SK-N-MC (cell line): Measurements from ENCODE around the gene ZNF81.

Experiments
- DNase-seq: peaks from one replicate; pipeline ENCODE4 v3.0.0-alpha.2; 2011; ENCODE audit warnings: low read depth, low spot score
- H3K27ac ChIP-seq: fragments of 200-600 bp; sonication (generic); 2 replicates; pipeline ENCODE4 v1.5.1; 2016; ENCODE audit warnings: mixed run types
- H3K36me3 ChIP-seq: fragments of 200-600 bp; sonication (generic); 2 replicates; pipeline ENCODE4 v1.6.1; 2017; ENCODE audit warnings: antibody characterized with exemption, low read length, mixed read lengths; ENCODE audit not compliant: insufficient read depth
- H3K4me3 ChIP-seq: fragments of 200-600 bp; sonication (generic); 2 replicates; pipeline ENCODE4 v1.5.1; 2016
- H3K9ac ChIP-seq: fragments of 200-600 bp; sonication (generic); 2 replicates; pipeline ENCODE4 v1.8.0; 2017; ENCODE audit warnings: mixed run types, mixed read lengths; ENCODE audit not compliant: insufficient read length
- H3K9me3 ChIP-seq: fragments of 200-600 bp; sonication (generic); 2 replicates; pipeline ENCODE4 v1.6.1; 2017; ENCODE audit warnings: low read depth, mild to moderate bottlenecking, antibody characterized with exemption, low read length, moderate library complexity, mixed read lengths
- EZH2 ChIP-seq: fragments of 200-600 bp; sonication (generic); IDR thresholded peaks from one replicate; pipeline ENCODE4 v1.6.1; 2017; ENCODE audit warnings: antibody characterized with exemption
- FOXP2 ChIP-seq: optimal IDR thresholded peaks from 2 replicates; pipeline ENCODE3; 2011; ENCODE audit warnings: mild to moderate bottlenecking, moderate library complexity; ENCODE audit not compliant: insufficient read depth; ENCODE audit errors: extremely low read length, control extremely low read depth
- POLR2AphosphoS5 ChIP-seq: IDR thresholded peaks from 2 replicates; pipeline ENCODE4 v1.6.1; 2012; ENCODE audit warnings: mild to moderate bottlenecking, low read depth, low read length, borderline replicate concordance

Gene ZNF81

DNA sequence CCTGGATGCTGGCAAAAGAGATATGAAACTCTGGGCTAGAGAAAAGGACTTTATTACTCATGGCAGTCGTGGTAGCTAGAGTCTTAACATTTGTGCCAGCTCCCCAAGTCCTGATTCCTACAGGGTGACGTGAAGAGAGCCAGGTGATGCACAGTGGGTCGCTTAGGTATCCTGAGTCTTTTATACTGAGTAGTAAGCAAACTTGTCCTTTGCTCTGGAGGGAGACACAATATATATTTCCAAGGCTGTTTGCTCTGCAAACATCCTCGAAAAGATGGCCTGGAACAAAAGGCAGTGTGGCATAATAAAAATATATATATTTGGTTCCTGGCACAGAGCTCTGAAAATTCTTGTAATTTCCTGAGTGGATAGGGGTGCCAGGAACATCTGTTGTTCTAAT is 23.0 kb downstream of the ZNF81 start:
- Histone ChIP-seq H3K27ac (no peak overlapping the region), H3K9ac (no peak overlapping the region), H3K9me3 (no peaks in the 10 kb centered on the region), H3K4me3 (no peak overlapping the region), H3K36me3 (peaks cover 8% of the 10 kb centered on the region; the same call in 1 of the 2 replicates)
- TF ChIP-seq EZH2 (no peak), FOXP2 (no peak), POLR2AphosphoS5 (no peak)
- no peak for DNase-seq

DNA sequence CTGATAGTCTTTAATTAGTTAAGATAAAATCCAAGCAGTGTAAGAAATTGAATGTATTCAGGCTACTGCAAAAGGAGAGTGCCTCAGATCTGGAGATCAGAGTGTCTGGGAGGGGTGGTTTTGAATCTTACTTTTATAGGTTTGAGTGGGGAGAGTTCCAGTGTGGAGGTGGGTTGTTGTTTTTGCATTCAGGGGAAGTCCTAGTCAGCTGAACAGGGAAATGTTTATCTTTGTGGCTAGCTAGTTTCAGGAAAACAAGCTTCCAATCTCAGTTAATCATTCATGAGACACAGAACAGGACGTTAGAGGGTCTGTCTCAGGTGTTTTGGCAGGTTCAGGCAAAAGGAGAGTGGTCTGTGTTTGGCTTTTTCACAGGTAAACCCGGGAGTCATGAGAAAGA is 26.0 kb downstream of the ZNF81 start:
- Histone ChIP-seq H3K4me3 (no peak overlapping the region), H3K36me3 (peaks cover 6% of the 10 kb centered on the region; the same call in 1 of the 2 replicates), H3K9me3 (no peaks in the 10 kb centered on the region), H3K9ac (no peak overlapping the region), H3K27ac (no peak overlapping the region)
- DNase-seq, result no peak
- TF ChIP-seq FOXP2, result no peak
- no peak for TF ChIP-seq EZH2
- TF ChIP-seq POLR2AphosphoS5, result no peak

DNA sequence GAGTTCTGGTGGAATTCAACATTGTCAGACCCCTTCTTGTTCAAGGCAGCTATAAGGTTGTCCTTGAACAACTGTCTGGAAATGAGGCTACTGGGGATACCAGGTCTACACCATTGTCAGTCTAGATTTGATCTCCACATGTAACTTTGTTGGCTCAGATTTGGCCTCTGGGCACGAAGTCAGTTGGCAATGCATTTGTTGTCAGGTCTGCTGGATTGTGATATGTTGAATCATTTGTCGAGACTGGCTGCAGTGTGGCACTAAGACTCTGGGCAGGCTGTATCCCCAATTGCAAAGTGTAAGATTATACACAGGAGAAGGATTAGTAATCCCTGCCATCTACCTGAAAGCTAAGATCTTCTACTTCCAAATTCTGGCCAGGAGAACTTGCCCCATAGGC is 26.5 kb downstream of the ZNF81 start:
- H3K4me3 ChIP-seq, result no peak overlapping the region
- H3K27ac ChIP-seq, result no peak overlapping the region
- no peaks in the 10 kb centered on the region for H3K9me3 ChIP-seq
- TF ChIP-seq FOXP2 (no peak), EZH2 (no peak), POLR2AphosphoS5 (no peak)
- H3K9ac ChIP-seq, result no peak overlapping the region
- DNase-seq, result no peak
- H3K36me3 ChIP-seq, result peaks cover 4% of the 10 kb centered on the region; the same call in 1 of the 2 replicates

DNA sequence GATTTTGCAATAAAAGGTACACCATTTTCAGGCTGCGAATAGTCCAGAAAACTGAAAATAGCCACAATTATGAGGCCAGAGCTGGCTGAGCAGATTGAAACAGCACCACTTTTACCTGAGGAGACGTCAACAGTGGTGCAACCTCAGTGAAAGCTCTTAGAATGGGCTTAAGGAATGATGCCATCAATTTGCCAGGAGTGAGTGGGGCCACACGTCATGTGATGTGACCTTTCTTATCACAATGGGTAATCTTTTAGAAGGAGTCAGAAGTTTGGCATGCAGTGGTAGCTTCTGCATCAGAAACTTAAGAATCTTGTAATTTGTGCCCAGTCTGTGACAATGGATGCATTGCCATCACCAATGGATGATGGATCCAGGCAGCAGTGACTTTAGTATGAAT is 27.6 kb downstream of the ZNF81 start:
- Histone ChIP-seq H3K27ac (no peak overlapping the region), H3K4me3 (no peak overlapping the region), H3K9me3 (no peaks in the 10 kb centered on the region), H3K36me3 (peaks cover 4% of the 10 kb centered on the region; the same call in 1 of the 2 replicates), H3K9ac (no peak overlapping the region)
- no peak for DNase-seq
- TF ChIP-seq FOXP2, result no peak
- TF ChIP-seq EZH2, result no peak
- no peak for TF ChIP-seq POLR2AphosphoS5

DNA sequence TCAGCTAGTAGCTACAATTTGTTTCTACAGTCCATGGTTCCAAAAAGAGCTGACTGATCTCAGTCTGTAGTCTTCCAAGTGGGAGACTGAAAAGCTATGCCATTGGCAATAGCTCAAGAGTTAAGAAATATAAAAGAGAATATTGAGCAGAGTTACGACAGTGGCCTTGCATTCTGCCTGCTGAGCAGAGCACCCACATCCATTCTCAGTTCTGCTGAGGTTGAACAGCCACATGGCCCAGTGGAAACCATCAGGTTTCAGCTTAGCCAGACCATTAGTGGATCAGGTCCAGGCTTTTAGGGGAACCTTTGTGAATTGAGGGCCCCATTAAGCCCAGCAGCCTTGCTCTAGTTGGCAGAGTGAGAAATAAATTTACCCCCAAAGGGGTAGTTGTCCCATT is 28.1 kb downstream of the ZNF81 start:
- no peak for DNase-seq
- H3K9ac ChIP-seq, result no peak overlapping the region
- no peak overlapping the region for H3K27ac ChIP-seq
- H3K36me3 ChIP-seq, result peaks cover 4% of the 10 kb centered on the region; the same call in 1 of the 2 replicates
- H3K4me3 ChIP-seq, result no peak overlapping the region
- no peaks in the 10 kb centered on the region for H3K9me3 ChIP-seq
- TF ChIP-seq POLR2AphosphoS5, result no peak
- TF ChIP-seq EZH2, result no peak
- TF ChIP-seq FOXP2, result no peak

DNA sequence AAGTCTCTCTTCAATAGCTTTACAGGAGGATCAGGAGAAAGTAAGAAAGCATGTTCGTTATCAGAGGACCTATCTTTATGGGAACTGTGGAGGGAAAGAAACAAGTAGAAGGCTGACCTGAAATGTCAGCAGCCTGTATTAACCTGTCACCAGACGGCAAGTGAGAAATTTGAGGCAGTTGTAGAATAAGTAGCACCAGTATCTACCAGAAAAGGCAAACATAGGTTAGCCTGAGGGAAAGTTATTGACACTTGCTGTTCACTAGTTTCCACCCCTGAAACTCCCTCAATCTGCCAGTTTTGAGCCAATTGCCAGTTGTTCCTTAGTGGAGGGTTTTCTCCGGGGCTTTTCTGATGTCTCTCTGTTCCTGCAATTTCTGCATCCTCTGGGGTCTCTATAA is 36.4 kb downstream of the ZNF81 start:
- H3K4me3 ChIP-seq, result no peak overlapping the region
- TF ChIP-seq EZH2 (no peak), FOXP2 (no peak), POLR2AphosphoS5 (no peak)
- no peak overlapping the region for H3K9ac ChIP-seq
- no peak for DNase-seq
- H3K36me3 ChIP-seq, result peaks cover 2% of the 10 kb centered on the region; the same call in 1 of the 2 replicates
- H3K9me3 ChIP-seq, result 0 out of 2 replicates have a peak, but pooled peaks cover 2% of the 10 kb centered on the region
- no peak overlapping the region for H3K27ac ChIP-seq

DNA sequence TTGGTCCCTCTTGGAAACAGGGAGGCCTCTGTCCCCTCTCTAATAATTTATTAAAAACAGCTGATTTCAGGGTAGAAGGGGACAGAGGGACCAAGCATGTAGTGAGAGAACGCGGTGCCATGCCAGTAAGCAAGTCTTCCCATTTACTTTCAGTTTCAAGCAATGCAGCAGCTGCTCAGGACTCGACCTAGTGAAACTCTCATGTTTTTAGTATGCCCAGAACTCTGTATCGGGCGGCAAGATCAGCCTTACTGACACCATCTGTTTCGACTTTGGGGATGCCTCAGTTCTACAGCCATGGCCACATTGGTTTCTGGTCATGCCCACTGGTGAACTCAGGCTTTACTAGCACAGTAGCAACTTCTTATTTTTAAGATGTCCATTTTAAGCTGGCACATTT is 40.6 kb downstream of the ZNF81 start:
- H3K27ac ChIP-seq, result no peak overlapping the region

DNA sequence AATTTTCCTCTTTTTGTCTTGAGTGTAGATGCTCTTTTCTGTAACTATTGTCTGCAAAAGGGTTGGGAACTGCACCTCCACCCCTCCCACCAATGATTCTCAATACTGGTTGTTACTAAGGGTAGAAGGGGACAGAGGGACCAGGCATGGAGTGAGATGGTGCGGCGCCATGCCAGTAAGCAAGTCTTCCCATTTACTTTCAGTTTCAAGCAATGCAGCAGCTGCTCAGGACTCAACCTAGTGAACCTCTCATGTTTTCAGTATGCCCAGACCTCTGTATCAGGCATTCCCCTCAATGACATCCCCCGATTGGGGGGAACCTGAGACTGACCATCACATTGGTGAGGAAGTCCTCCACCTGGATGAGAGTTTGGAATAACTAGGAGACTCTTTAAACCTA is 41.5 kb downstream of the ZNF81 start:
- no peak overlapping the region for H3K4me3 ChIP-seq
- H3K9ac ChIP-seq, result no peak overlapping the region
- H3K9me3 ChIP-seq, result no peaks in the 10 kb centered on the region
- H3K27ac ChIP-seq, result no peak overlapping the region
- no peak for DNase-seq
- TF ChIP-seq EZH2 (no peak), POLR2AphosphoS5 (no peak), FOXP2 (no peak)
- no peaks in the 10 kb centered on the region; the same call in 1 of the 2 replicates for H3K36me3 ChIP-seq

More for the DNA sequence above, 40.6 kb downstream of the ZNF81 start:
- Histone ChIP-seq H3K9me3 (no peaks in the 10 kb centered on the region), H3K4me3 (no peak overlapping the region), H3K36me3 (no peaks in the 10 kb centered on the region; the same call in 1 of the 2 replicates), H3K9ac (no peak overlapping the region)
- no peak for DNase-seq
- TF ChIP-seq FOXP2 (no peak), EZH2 (no peak), POLR2AphosphoS5 (no peak)

DNA sequence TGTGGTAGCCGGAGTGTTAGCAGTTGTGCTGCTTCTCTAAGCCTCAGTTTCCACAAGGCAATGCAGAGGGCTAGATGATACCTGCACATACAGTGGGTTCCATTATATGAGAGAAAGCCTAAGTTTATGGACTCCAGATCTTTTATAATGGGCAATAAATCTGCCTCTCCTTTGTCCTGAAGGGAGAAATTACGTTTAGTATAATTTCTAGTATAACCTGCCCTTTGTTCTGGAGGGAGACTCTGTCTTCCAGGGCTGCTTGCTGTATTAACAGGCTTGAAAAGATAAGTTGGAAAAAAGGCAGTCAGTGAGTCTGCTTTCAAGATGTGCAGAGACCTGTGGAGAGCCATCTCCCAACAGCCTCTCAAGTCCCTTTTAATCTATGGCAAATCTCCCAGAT is 42.8 kb downstream of the ZNF81 start:
- DNase-seq, result no peak
- Histone ChIP-seq H3K9me3 (no peaks in the 10 kb centered on the region), H3K9ac (no peak overlapping the region), H3K27ac (no peak overlapping the region), H3K4me3 (no peak overlapping the region), H3K36me3 (no peaks in the 10 kb centered on the region; the same call in 1 of the 2 replicates)
- TF ChIP-seq POLR2AphosphoS5 (no peak), EZH2 (no peak), FOXP2 (no peak)
